Epithelial cell of esophagus (primary cell): ENCODE measurements around the gene CHCT1.
A peak's percentile ranks its signal among the peaks of the same experiment; 100 is the strongest.
"Not testable (repeated sequence)": the region's sequence is repeated elsewhere in the genome, so short reads cannot be mapped to it uniquely, and the experiment has no call there.

Source experiments
- DNase-seq: peaks from one replicate; pipeline ENCODE4 v3.0.0; 2010; ENCODE audit warnings: low read depth
- H3K4me3 ChIP-seq: 2 replicates; pipeline ENCODE4 v1.5.1; 2011; ENCODE audit warnings: mild to moderate bottlenecking, low read length, control low read depth
- CTCF ChIP-seq: IDR thresholded peaks from 2 replicates; pipeline ENCODE4 v1.5.1; 2011; ENCODE audit warnings: low read depth, mild to moderate bottlenecking, low read length, control low read depth, inconsistent platforms; ENCODE audit not compliant: insufficient read depth; ENCODE audit errors: missing control alignments

The CHCT1 gene

GRCh38 chr17:60422162-60422665 is at the start of gene CHCT1:
Gene CHCT1 (plus strand): TSS chr17:60422489. CDS start chr17:60422593, 104 bp downstream.
- DNase-seq: no peak
- peak within 1 kb of the TSS; percentile 41 for H3K4me3 ChIP-seq
- TF ChIP-seq CTCF: no peak

- peak; percentile 93 for DNase-seq
- no peak for TF ChIP-seq CTCF
- no peak overlapping the region for H3K4me3 ChIP-seq
Observed at GRCh38 chr17:60372790-60373483, 49.4 kb upstream of the CHCT1 start.

- not testable (repeated sequence) for DNase-seq, H3K4me3 ChIP-seq
Observed at GRCh38 chr17:60378187-60378586, 44.1 kb upstream of the CHCT1 start.

GRCh38 chr17:60379461-60379860 is 42.8 kb upstream of the CHCT1 start:
- not testable (repeated sequence) for H3K4me3 ChIP-seq, DNase-seq

GRCh38 chr17:60381958-60382357 is 40.3 kb upstream of the CHCT1 start:
- DNase-seq: no peak
- TF ChIP-seq CTCF: no peak
- no peak overlapping the region for H3K4me3 ChIP-seq

GRCh38 chr17:60383379-60383778 is 38.9 kb upstream of the CHCT1 start:
- no peak for DNase-seq
- TF ChIP-seq CTCF: no peak
- no peak overlapping the region for H3K4me3 ChIP-seq

GRCh38 chr17:60384921-60385320 is 37.4 kb upstream of the CHCT1 start:
- not testable (repeated sequence) for DNase-seq, H3K4me3 ChIP-seq

- DNase-seq: no peak
- no peak for TF ChIP-seq CTCF
- no peak overlapping the region for H3K4me3 ChIP-seq
Observed at GRCh38 chr17:60386147-60387058, 35.9 kb upstream of the CHCT1 start.
